HepG2 (cell line): ENCODE data around the gene MTNR1A. TPM values are rescaled to one million over a fixed set of nuclear protein-coding genes. Genes with fewer than 3 reads are reported as not detected.

Experiments
- ATAC-seq: fragments of 200-7000 bp; cut with Tn5 transposase; 3 replicates; pipeline ENCODE4 v1.9.1; 2020; ENCODE audit warnings: mild to moderate bottlenecking, moderate library complexity
- BruUV-seq: library from RNA; stranded (reverse); fragments of 400-500 nt; replicated peaks from 2 replicates; lab custom pipeline; 2021; lab: Mats Ljungman, UMichigan
- CTCF ChIA-PET: fragments of 300-600 bp; formaldehyde crosslinking; extraction: SDS; loops from one replicate; lab custom pipeline; 2021; ENCODE audit warnings: low total read pairs, inconsistent platforms, low intra/inter-chr PET ratio; lab: Yijun Ruan, JAX
- POLR2A ChIA-PET: fragments of 350-600 bp; sonication (Branson Sonifier 250); formaldehyde crosslinking; loops from one replicate; lab custom pipeline; 2020; ENCODE audit warnings: antibody characterized with exemption, inconsistent platforms; lab: Yijun Ruan, JAX
- DNase-seq: peaks from one replicate; pipeline ENCODE4 v3.0.0-alpha.2; 2015; ENCODE audit warnings: low spot score
- FAIRE-seq: peaks from 3 replicates; lab custom pipeline; 2011; peaks lifted over from hg19 to GRCh38; lab: Jason Lieb, UNC
- H2AFZ ChIP-seq: one replicate; pipeline ENCODE4 v1.6.1; 2011; ENCODE audit warnings: low read length, inconsistent platforms
- H3K27ac ChIP-seq: fragments of 300-600 bp; 3 replicates; pipeline ENCODE4 v1.8.0; 2011; ENCODE audit warnings: mixed run types, mild to moderate bottlenecking, mixed read lengths, low read length, inconsistent platforms; ENCODE audit not compliant: insufficient read depth; ENCODE audit errors: extremely low read length
- H3K27me3 ChIP-seq, 2 experiments: fragments of 200-600 bp in 1 of 2; 2 replicates in 1 of 2; 3 replicates in 1 of 2; pipeline versions ENCODE4 v1.6.0 to v1.8.0; 2011; ENCODE audit warnings: low read length in 2 of 2, mild to moderate bottlenecking in 2 of 2, moderate library complexity in 2 of 2, inconsistent platforms in 1 of 2; ENCODE audit not compliant: insufficient read depth in 2 of 2, control insufficient read depth in 1 of 2
- H3K36me3 ChIP-seq, 2 experiments: fragments of 200-600 bp in 1 of 2; replicated peaks in 1 of 2; 2 replicates in 1 of 2; 3 replicates in 1 of 2; pipeline versions ENCODE4 v1.5.1 to v1.8.0; 2011; ENCODE audit warnings: low read length in 2 of 2, inconsistent platforms in 1 of 2; ENCODE audit not compliant: insufficient read depth in 2 of 2, control insufficient read depth in 1 of 2
- H3K4me1 ChIP-seq: 2 replicates; pipeline ENCODE4 v1.5.1; 2012; ENCODE audit warnings: low read length, inconsistent platforms; ENCODE audit not compliant: insufficient read depth
- H3K4me2 ChIP-seq: 2 replicates; pipeline ENCODE4 v1.6.0; 2011; ENCODE audit warnings: low read depth, low read length, inconsistent platforms
- H3K4me3 ChIP-seq, 3 experiments: fragments of 200-600 bp in 1 of 3; sonication (generic), shearing (Covaris generic) in 1 of 3; replicated peaks in 1 of 3; 2 replicates each; pipeline ENCODE4 v1.5.1; 2011 to 2016; ENCODE audit warnings: low read length in 3 of 3, inconsistent platforms in 2 of 3, low read depth in 2 of 3, mild to moderate bottlenecking in 2 of 3, control low read depth in 1 of 3, mixed read lengths in 1 of 3; ENCODE audit not compliant: insufficient read depth in 1 of 3
- H3K79me2 ChIP-seq: one replicate; pipeline ENCODE4 v1.6.1; 2011; ENCODE audit warnings: low read length, inconsistent platforms; ENCODE audit not compliant: insufficient read depth
- H3K9ac ChIP-seq: 2 replicates; pipeline ENCODE4 v1.6.0; 2011; ENCODE audit warnings: mild to moderate bottlenecking, low read depth, low read length, inconsistent platforms; ENCODE audit not compliant: insufficient read depth
- H3K9me3 ChIP-seq: 2 replicates; pipeline ENCODE4 v1.5.1; 2012; ENCODE audit warnings: mild to moderate bottlenecking, low read length
- H4K20me1 ChIP-seq: 2 replicates; pipeline ENCODE4 v1.6.0; 2011; ENCODE audit warnings: inconsistent platforms, mild to moderate bottlenecking, low read length, moderate library complexity; ENCODE audit not compliant: insufficient read depth
- RAD21 ChIP-seq: fragments of 450-650 bp; formaldehyde crosslinking; IDR thresholded peaks from 2 replicates; pipeline ENCODE4 v1.5.0; 2020; ENCODE audit warnings: mild to moderate bottlenecking
- SMC3 ChIP-seq: IDR thresholded peaks from 2 replicates; pipeline ENCODE4 v1.6.1; 2011; ENCODE audit warnings: low read length, improper control_type of control experiment
- STAG1 ChIP-seq: sonication (generic); formaldehyde crosslinking; IDR thresholded peaks from 2 replicates; pipeline ENCODE4 v1.4.0; 2020; ENCODE audit warnings: missing genetic modification reagents
- WGBS: methylation state at CpG from one replicate; pipeline ENCODE4 v1.1.6; 2017; ENCODE audit warnings: low lambda C conversion rate; 5-methylcytosine and 5-hydroxymethylcytosine counted together
- in situ Hi-C: cut with HindIII; loops from 2 replicates; pipeline ENCODE4 v1.10.0; 2017; ENCODE audit warnings: low pct_unique_long_range_greater_than_20kb; ENCODE audit not compliant: extremely low pct_ligation_motif_present
- intact Hi-C: fragments of 100-400 bp; cut with micrococcal nuclease; formaldehyde crosslinking; loops from one replicate; pipeline ENCODE4 v1.10.0; 2022; ENCODE audit not compliant: unreplicated experiment
- polyA plus RNA-seq, 8 experiments: library from polyadenylated mRNA; depleted of rRNA in 3 of 8; stranded (reverse) in 7 of 8; unstranded in 1 of 8; fragments of >200 nt; fragmentation: Illumina TruSeq in 4 of 8; extraction: Trizol in 4 of 8; gene quantifications; 2 replicates each; pipeline versions ENCODE4 v1.2.1 to v1.2.3, GENCODE V29; 2011 to 2016; ENCODE audit warnings: low read depth in 4 of 8, missing spikeins in 1 of 8, mixed read lengths in 1 of 8; ENCODE audit not compliant: insufficient read depth in 1 of 8
- total RNA-seq, 5 experiments: library from RNA; depleted of rRNA; stranded (reverse); fragments of >200 nt; fragmentation: Illumina TruSeq; extraction: Trizol; gene quantifications; 2 replicates each; pipeline ENCODE4 v1.2.3, GENCODE V29; 2016; ENCODE audit warnings: low read depth in 1 of 5
- TF ChIP-seq, protein P1 (sequence below): sonication (generic); formaldehyde crosslinking; IDR thresholded peaks from 2 replicates; pipeline ENCODE4 v1.5.1; 2020; ENCODE audit warnings: missing genetic modification reagents, mild to moderate bottlenecking, borderline replicate concordance
- TF ChIP-seq, protein P2 (sequence below): sonication (generic); formaldehyde crosslinking; IDR thresholded peaks from 2 replicates; pipeline ENCODE4 v1.5.0; 2020; ENCODE audit warnings: mild to moderate bottlenecking, missing genetic modification reagents, moderate library complexity
- TF ChIP-seq, protein P3 (sequence below): sonication (generic); formaldehyde crosslinking; IDR thresholded peaks from 2 replicates; pipeline ENCODE4 v1.4.0; 2020; ENCODE audit warnings: missing genetic modification reagents

The MTNR1A gene
- total and polyA plus RNA-seq, 2 of the 13 experiments (the other 11 are each of a cell fraction or from before 2014, with no cell fraction given), result not detected

DNA sequence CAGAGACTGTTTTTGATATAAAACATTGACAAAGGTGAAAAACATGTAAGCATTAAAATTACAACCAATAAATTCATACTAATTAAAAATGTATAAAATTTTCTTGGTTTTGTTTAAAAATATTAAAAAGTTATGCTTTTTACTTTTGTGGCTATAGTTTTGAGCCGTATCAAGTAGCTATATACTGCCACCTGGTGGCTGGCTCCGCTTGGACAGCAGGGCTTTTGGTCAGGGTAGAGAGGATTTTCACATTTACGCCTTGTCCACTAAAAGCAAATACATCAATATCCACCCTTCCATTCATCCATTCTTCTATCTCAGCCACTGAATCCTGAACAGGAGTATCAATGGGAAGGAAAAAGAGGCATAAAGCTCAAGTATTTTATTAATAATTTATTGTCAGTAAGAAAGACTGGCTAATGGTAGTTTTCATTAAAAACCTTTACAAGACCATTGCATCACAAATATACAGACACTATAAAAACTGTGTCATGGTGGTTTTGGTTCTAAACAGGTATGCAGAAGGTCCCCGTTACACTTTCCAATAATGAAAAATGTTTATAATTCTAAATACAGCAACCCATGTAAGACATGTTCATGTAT, 32.1 kb upstream of the MTNR1A start:
- Histone ChIP-seq H3K4me3 (no peak overlapping the region), H3K36me3 (peaks cover 26 to 64% of the 10 kb centered on the region in 2 experiments), H3K9me3 (no peaks in the 10 kb centered on the region), H3K27me3 (no peaks in the 10 kb centered on the region), H3K27ac (no peak overlapping the region), H2AFZ (no peak overlapping the region), H3K9ac (no peak overlapping the region), H4K20me1 (peaks cover 3% of the 10 kb centered on the region; the same call in 1 of the 2 replicates), H3K4me1 (0 out of 2 replicates have a peak, but pooled peaks cover 2% of the 10 kb centered on the region), H3K79me2 (no peaks in the 10 kb centered on the region), H3K4me2 (no peak overlapping the region)
- FAIRE-seq (peak; percentile 36), DNase-seq (peak; percentile 48), ATAC-seq (peak; percentile 78)
- WGBS, result 56% methylated on average over 4 of the region's 4 CpGs
- CTCF ChIA-PET, result interaction anchor here (1.7 to 2.3 kb wide), 2 partner anchors 115 to 291 kb away, joined by 7 to 20 read pairs; no protein-coding TSS in a partner anchor
- TF ChIP-seq STAG1, result peak; percentile 63
- TF ChIP-seq, protein P1, sequence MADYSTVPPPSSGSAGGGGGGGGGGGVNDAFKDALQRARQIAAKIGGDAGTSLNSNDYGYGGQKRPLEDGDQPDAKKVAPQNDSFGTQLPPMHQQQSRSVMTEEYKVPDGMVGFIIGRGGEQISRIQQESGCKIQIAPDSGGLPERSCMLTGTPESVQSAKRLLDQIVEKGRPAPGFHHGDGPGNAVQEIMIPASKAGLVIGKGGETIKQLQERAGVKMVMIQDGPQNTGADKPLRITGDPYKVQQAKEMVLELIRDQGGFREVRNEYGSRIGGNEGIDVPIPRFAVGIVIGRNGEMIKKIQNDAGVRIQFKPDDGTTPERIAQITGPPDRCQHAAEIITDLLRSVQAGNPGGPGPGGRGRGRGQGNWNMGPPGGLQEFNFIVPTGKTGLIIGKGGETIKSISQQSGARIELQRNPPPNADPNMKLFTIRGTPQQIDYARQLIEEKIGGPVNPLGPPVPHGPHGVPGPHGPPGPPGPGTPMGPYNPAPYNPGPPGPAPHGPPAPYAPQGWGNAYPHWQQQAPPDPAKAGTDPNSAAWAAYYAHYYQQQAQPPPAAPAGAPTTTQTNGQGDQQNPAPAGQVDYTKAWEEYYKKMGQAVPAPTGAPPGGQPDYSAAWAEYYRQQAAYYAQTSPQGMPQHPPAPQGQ (CRISPR knock-in tag), result no peak
- TF ChIP-seq, protein P2, sequence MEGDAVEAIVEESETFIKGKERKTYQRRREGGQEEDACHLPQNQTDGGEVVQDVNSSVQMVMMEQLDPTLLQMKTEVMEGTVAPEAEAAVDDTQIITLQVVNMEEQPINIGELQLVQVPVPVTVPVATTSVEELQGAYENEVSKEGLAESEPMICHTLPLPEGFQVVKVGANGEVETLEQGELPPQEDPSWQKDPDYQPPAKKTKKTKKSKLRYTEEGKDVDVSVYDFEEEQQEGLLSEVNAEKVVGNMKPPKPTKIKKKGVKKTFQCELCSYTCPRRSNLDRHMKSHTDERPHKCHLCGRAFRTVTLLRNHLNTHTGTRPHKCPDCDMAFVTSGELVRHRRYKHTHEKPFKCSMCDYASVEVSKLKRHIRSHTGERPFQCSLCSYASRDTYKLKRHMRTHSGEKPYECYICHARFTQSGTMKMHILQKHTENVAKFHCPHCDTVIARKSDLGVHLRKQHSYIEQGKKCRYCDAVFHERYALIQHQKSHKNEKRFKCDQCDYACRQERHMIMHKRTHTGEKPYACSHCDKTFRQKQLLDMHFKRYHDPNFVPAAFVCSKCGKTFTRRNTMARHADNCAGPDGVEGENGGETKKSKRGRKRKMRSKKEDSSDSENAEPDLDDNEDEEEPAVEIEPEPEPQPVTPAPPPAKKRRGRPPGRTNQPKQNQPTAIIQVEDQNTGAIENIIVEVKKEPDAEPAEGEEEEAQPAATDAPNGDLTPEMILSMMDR, result peak; percentile 69
- TF ChIP-seq, protein P3, sequence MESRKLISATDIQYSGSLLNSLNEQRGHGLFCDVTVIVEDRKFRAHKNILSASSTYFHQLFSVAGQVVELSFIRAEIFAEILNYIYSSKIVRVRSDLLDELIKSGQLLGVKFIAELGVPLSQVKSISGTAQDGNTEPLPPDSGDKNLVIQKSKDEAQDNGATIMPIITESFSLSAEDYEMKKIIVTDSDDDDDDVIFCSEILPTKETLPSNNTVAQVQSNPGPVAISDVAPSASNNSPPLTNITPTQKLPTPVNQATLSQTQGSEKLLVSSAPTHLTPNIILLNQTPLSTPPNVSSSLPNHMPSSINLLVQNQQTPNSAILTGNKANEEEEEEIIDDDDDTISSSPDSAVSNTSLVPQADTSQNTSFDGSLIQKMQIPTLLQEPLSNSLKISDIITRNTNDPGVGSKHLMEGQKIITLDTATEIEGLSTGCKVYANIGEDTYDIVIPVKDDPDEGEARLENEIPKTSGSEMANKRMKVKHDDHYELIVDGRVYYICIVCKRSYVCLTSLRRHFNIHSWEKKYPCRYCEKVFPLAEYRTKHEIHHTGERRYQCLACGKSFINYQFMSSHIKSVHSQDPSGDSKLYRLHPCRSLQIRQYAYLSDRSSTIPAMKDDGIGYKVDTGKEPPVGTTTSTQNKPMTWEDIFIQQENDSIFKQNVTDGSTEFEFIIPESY (CRISPR knock-in tag), result peak; percentile 40; the same call in 1 of the 2 replicates
- TF ChIP-seq SMC3, result peak; percentile 76
- peak; percentile 36; the same call in 1 of the 2 replicates for TF ChIP-seq RAD21 (CRISPR knock-in tag)
- in situ Hi-C loops (loop anchor here (10.0 kb wide), 1 partner anchor 283 kb away; no protein-coding TSS in a partner anchor), intact Hi-C loops (loop anchor here (1.0 kb wide), 2 partner anchors 114 to 290 kb away; no protein-coding TSS in a partner anchor)
- BruUV-seq, result no TSS peak
- POLR2A ChIA-PET, result no interaction called here
